T-helper 17 cell (primary cell): ENCODE data around the gene DYNLL1. TPM values are rescaled to one million over a fixed set of nuclear protein-coding genes. Genes with fewer than 3 reads are reported as not detected.
"Not testable (repeated sequence)": the region's sequence is repeated elsewhere in the genome, so short reads cannot be mapped to it uniquely, and the experiment has no call there.

Experiments
- ATAC-seq: fragments of 150-1000 bp; cut with Tn5 transposase; 2 replicates; pipeline ENCODE4 v1.10.0; 2021; ENCODE audit warnings: mild to moderate bottlenecking, moderate library complexity
- DNase-seq, 3 donors: peaks; one replicate each; pipeline versions ENCODE4 v3.0.0 to v3.0.0-alpha.2; 2020 to 2021
- H3K9me3 ChIP-seq: one replicate; pipeline ENCODE4 v1.7.0; 2013; ENCODE audit warnings: low read length, mild to moderate bottlenecking; ENCODE audit not compliant: control insufficient read depth, poor library complexity, severe bottlenecking
- H3K27ac Mint-ChIP-seq: one replicate; pipeline ENCODE4 v1.8.0; 2022; ENCODE audit warnings: mild to moderate bottlenecking, moderate library complexity, mixed read lengths
- H3K27me3 Mint-ChIP-seq: one replicate; pipeline ENCODE4 v1.8.0; 2022; ENCODE audit warnings: mixed read lengths
- H3K36me3 Mint-ChIP-seq: one replicate; pipeline ENCODE4 v1.8.0; 2022; ENCODE audit warnings: low read depth, mixed read lengths
- H3K4me1 Mint-ChIP-seq: one replicate; pipeline ENCODE4 v1.8.0; 2022; ENCODE audit warnings: mild to moderate bottlenecking, mixed read lengths
- H3K4me3 Mint-ChIP-seq: one replicate; pipeline ENCODE4 v1.8.0; 2022; ENCODE audit warnings: mild to moderate bottlenecking, moderate library complexity, mixed read lengths
- total RNA-seq, 4 donors: library from RNA in 2 of 4; stranded (reverse) in 2 of 4; gene quantifications; one replicate each; pipeline ENCODE4 v1.2.3 and lab custom pipeline; 2022 to 2026

Gene DYNLL1
- total RNA-seq, 2 donors from 2014 or later, result 70.2 to 72.2 TPM

GRCh38 chr12:120483621-120484020, 12.3 kb upstream of the DYNLL1 start:
- Mint-ChIP-seq H3K36me3 (no peaks in the 10 kb centered on the region), H3K27ac (no peak overlapping the region), H3K4me3 (no peak overlapping the region), H3K27me3 (no peaks in the 10 kb centered on the region), H3K4me1 (peaks cover 17% of the 10 kb centered on the region)
- DNase-seq (no peak), ATAC-seq (no peak)
- no peaks in the 10 kb centered on the region for H3K9me3 ChIP-seq

DNA sequence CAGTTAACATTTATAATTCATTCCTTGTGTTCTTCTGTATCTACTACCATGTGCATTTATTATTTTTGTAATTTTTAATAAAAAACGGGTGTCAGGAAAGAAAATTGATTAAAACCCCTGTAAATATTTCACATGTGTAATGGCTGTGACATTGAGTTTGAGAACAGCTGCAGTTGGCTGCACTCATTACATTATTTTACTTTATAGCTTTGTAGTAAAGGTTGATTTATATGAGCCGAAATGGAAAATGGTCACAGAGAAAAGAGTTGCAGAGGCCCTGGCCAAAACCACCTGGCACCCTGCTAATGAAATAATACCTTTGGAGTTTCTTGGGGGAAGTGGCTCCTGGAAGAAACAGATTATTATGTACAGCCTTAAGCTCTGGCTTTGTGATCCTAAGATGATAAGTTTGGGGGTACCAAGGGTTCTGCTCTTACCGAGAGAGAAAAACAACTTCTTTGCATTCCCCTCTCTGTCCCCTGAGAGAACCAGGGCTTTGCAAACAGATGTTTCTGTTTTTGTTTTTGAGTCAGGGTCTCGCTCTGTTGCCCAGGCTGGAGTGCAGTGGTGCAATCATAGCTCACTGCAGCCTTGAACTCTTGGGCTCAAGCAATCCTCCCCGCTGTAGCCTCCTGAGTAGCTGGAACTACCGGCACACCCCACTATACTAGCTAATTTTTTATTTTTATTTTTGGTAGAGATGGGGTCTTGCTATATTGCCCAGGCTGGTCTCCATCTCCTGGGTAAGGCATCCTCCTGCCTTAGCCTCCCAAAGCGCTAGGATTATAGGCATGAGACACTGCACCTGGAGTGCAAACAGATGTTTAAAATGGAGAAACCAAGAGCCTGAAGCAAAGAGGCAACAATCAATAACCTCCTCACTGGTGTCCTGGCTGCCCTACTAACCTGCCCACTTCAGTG, 9.7 kb upstream of the DYNLL1 start:
- H3K36me3 Mint-ChIP-seq, result no peaks in the 10 kb centered on the region
- H3K9me3 ChIP-seq, result no peaks in the 10 kb centered on the region
- H3K27me3 Mint-ChIP-seq, result no peaks in the 10 kb centered on the region
- H3K4me3 Mint-ChIP-seq, result no peak overlapping the region
- ATAC-seq, result no peak
- no peak for DNase-seq
- H3K4me1 Mint-ChIP-seq, result peaks cover 17% of the 10 kb centered on the region
- no peak overlapping the region for H3K27ac Mint-ChIP-seq

- H3K9me3 ChIP-seq, ATAC-seq, H3K36me3 Mint-ChIP-seq, DNase-seq, H3K27me3 Mint-ChIP-seq, H3K4me3 Mint-ChIP-seq, H3K27ac Mint-ChIP-seq: not testable (repeated sequence)
- peaks cover 18% of the 10 kb centered on the region for H3K4me1 Mint-ChIP-seq
Observed at GRCh38 chr12:120487552-120487951, 8.4 kb upstream of the DYNLL1 start.

DNA sequence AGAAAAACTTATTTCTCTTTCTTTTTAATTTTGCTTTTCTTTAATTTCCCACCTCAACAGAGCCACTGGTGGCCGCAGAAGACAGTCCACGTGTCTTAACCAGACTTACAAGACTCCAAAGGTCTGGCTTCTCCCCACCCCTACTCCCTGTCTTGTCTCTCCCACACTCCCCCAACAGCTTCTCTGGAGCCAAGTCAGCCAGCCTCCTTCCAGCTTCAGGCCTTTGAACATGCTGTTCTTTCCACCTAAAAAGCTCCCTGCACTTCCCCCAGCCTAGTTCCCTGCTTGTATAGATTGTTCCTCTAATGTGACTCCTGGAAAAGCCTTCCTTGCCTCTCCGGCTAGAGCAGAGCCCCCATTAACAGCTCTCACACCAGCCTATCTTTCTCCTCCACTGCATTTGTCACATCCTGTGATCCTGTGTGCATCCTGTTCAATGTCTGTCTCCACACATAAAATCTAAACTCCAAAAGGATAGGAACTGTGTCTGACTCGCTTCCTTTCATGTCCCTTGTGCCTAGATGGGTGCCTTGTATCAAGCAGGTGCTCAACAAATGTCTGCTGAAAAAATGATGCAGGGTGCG, 7.8 kb upstream of the DYNLL1 start:
- ATAC-seq, result no peak
- Mint-ChIP-seq H3K27ac (peak overlapping the region; percentile 41), H3K27me3 (no peaks in the 10 kb centered on the region), H3K4me1 (peaks cover 18% of the 10 kb centered on the region), H3K4me3 (no peak overlapping the region), H3K36me3 (no peaks in the 10 kb centered on the region)
- DNase-seq, result no peak
- no peaks in the 10 kb centered on the region for H3K9me3 ChIP-seq

DNA sequence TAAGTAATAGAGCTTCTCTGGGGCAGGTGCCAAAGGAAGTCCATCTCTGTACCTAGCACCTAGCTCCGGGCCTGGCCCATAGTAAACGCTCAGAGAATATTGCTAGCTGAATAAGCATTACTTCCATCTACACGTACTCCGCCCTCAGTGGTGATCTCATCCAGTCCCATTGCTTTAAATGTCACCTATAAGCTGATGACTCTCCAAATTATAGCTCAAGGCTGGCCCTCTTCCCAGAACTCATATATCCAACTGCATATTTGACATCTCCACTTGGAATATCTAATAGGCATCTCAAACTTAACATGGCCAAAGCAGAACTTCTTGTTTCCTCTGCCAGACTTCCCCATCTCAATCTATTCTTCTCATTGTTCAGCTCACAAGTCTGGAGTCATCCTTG, 6.9 kb upstream of the DYNLL1 start:
- peak overlapping the region; percentile 43 for H3K4me3 Mint-ChIP-seq

GRCh38 chr12:120490325-120490724, 5.6 kb upstream of the DYNLL1 start:
- no peak for DNase-seq
- no peak overlapping the region for H3K27ac Mint-ChIP-seq
- no peaks in the 10 kb centered on the region for H3K27me3 Mint-ChIP-seq
- no peak for ATAC-seq
- no peak overlapping the region for H3K4me3 Mint-ChIP-seq
- no peaks in the 10 kb centered on the region for H3K9me3 ChIP-seq
- peaks cover 14% of the 10 kb centered on the region for H3K4me1 Mint-ChIP-seq
- H3K36me3 Mint-ChIP-seq, result no peaks in the 10 kb centered on the region

More for the DNA sequence above, 6.9 kb upstream of the DYNLL1 start:
- no peaks in the 10 kb centered on the region for H3K27me3 Mint-ChIP-seq
- H3K27ac Mint-ChIP-seq, result no peak overlapping the region
- peaks cover 9% of the 10 kb centered on the region for H3K4me1 Mint-ChIP-seq
- ATAC-seq (no peak), DNase-seq (no peak)
- H3K9me3 ChIP-seq, result no peaks in the 10 kb centered on the region
- no peaks in the 10 kb centered on the region for H3K36me3 Mint-ChIP-seq

- no peak overlapping the region for H3K27ac Mint-ChIP-seq
- DNase-seq, result no peak
- H3K9me3 ChIP-seq, result no peaks in the 10 kb centered on the region
- H3K27me3 Mint-ChIP-seq, result no peaks in the 10 kb centered on the region
- no peaks in the 10 kb centered on the region for H3K36me3 Mint-ChIP-seq
- no peak for ATAC-seq
- no peak overlapping the region for H3K4me3 Mint-ChIP-seq
- peaks cover 17% of the 10 kb centered on the region for H3K4me1 Mint-ChIP-seq
Observed at GRCh38 chr12:120490833-120491512, 4.9 kb upstream of the DYNLL1 start.

GRCh38 chr12:120495186-120495730, 655 bp upstream of the DYNLL1 start:
- H3K4me1 Mint-ChIP-seq, result peaks cover 30% of the 10 kb centered on the region
- no peaks in the 10 kb centered on the region for H3K36me3 Mint-ChIP-seq
- ATAC-seq (no peak), DNase-seq (no peak)
- H3K9me3 ChIP-seq, result no peaks in the 10 kb centered on the region
- peak overlapping the region; percentile 91 for H3K4me3 Mint-ChIP-seq
- peak overlapping the region; percentile 77 for H3K27ac Mint-ChIP-seq
- no peaks in the 10 kb centered on the region for H3K27me3 Mint-ChIP-seq

- peak overlapping the region; percentile 77 for H3K27ac Mint-ChIP-seq
- H3K36me3 Mint-ChIP-seq, result no peaks in the 10 kb centered on the region
- no peaks in the 10 kb centered on the region for H3K9me3 ChIP-seq
- H3K4me3 Mint-ChIP-seq, result peak overlapping the region; percentile 91
- ATAC-seq, result peak; percentile 38
- peak; percentile 21 to 50 (median 32) for DNase-seq
- H3K27me3 Mint-ChIP-seq, result no peaks in the 10 kb centered on the region
- peaks cover 33% of the 10 kb centered on the region for H3K4me1 Mint-ChIP-seq
Observed at GRCh38 chr12:120496413-120497340, 764 bp downstream of the DYNLL1 start.

- peaks cover 33% of the 10 kb centered on the region for H3K4me1 Mint-ChIP-seq
- no peaks in the 10 kb centered on the region for H3K36me3 Mint-ChIP-seq
- DNase-seq, result no peak
- H3K9me3 ChIP-seq, result no peaks in the 10 kb centered on the region
- no peak for ATAC-seq
- H3K4me3 Mint-ChIP-seq, result peak overlapping the region; percentile 91
- no peaks in the 10 kb centered on the region for H3K27me3 Mint-ChIP-seq
- H3K27ac Mint-ChIP-seq, result peak overlapping the region; percentile 77
Observed at GRCh38 chr12:120497524-120498150, 1.7 kb downstream of the DYNLL1 start.

DNA sequence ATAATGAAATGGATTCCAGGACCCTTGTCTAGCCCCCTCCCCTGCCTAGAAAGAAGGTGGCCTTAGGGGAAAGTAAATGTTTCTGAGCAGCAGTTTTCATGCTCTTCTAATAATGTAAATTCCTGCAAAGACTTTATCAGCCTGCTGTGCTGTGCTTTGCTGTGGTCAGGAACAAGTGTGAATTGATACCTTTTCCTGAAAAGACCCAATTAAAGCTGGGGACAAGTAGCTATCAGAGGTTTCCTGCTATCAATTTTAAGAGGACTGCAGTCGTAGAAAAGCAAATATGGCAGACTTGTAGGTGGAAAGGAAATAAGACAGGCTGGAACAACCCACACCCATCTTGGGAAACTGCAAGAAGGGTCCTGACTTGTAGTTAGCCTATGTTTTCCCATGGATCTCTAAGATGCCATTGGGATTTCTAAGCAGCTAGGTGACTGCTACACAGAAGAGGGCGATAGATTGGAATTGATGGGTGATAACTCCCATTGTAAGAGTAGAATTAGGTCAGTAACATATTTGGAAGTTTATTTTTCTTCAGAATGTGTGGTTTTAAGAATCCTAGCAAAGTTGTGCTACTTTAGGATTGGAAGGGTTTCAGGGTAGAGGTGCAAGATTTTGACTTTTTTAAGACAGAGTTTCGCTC, 3.1 kb downstream of the DYNLL1 start:
- ATAC-seq (no peak), DNase-seq (no peak)
- peak overlapping the region; percentile 77 for H3K27ac Mint-ChIP-seq
- H3K9me3 ChIP-seq, result no peaks in the 10 kb centered on the region
- H3K27me3 Mint-ChIP-seq, result no peaks in the 10 kb centered on the region
- peaks cover 33% of the 10 kb centered on the region for H3K4me1 Mint-ChIP-seq
- peaks cover 2% of the 10 kb centered on the region for H3K36me3 Mint-ChIP-seq
- no peak overlapping the region for H3K4me3 Mint-ChIP-seq

GRCh38 chr12:120500581-120500980, 4.7 kb downstream of the DYNLL1 start:
- peaks cover 26% of the 10 kb centered on the region for H3K4me1 Mint-ChIP-seq
- H3K27me3 Mint-ChIP-seq, result no peaks in the 10 kb centered on the region
- ATAC-seq (no peak), DNase-seq (no peak)
- no peaks in the 10 kb centered on the region for H3K9me3 ChIP-seq
- H3K4me3 Mint-ChIP-seq, result no peak overlapping the region
- H3K36me3 Mint-ChIP-seq, result peaks cover 2% of the 10 kb centered on the region
- H3K27ac Mint-ChIP-seq, result peak overlapping the region; percentile 83
